Sigmoid colon (tissue), 4 donors: Measurements from ENCODE around the gene PDE6D.

Experiments used
- POLR2A ChIP-seq, 2 donors: fragments of 450-650 bp; IDR thresholded peaks; one replicate each; pipeline ENCODE4 v1.6.1; 2016; ENCODE audit warnings: antibody characterized with exemption in 2 of 2, mild to moderate bottlenecking in 2 of 2, moderate library complexity in 2 of 2
- POLR2AphosphoS5 ChIP-seq, 4 donors: sonication (generic); formaldehyde crosslinking; IDR thresholded peaks; one replicate each; pipeline ENCODE4 v1.6.1; 2017; ENCODE audit warnings: antibody characterized with exemption in 4 of 4
- TF ChIP-seq, protein P1 (sequence below), 4 experiments: fragments of 450-650 bp in 3 of 4; fragments of 200-600 bp in 1 of 4; IDR thresholded peaks; one replicate each; pipeline ENCODE4 v1.5.1; 2016 to 2019; ENCODE audit warnings: antibody characterized with exemption in 4 of 4, mild to moderate bottlenecking in 3 of 4, moderate library complexity in 2 of 4

DNA sequence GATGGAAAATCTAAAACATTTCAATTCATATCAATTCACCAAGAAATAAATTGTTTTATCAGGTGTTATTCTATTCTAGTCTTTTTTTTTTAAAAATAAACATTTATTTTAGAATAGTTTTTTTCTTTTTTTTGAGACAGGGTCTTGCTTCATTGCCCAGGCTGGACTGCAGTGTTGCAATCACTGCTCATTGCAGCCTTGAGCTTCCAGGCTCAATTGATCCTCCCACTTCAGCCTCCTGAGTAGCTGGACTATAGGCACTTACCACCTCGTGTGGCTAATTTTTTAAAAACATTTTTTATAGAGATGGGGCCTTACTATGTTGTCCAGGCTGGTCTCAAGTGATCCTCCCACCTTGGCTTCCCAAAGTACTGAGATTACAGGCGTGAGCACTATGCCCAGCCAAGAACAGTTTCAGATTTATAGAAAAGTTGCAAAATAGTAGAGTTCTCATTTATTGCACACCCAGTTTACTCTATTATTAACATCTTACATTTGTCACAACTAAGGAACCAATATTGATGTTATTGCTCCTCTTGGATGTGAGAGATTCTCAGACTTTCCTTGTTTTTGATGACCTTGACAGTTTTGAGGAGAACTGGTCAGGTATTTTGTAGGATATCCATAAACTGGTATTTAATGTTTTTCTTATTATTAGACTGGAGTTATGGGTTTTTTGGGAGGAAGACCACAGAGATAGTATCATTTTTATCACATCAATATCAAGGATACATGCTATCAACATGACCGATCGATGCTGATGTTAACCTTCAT lies 29.9 kb downstream of the PDE6D start:
- TF ChIP-seq, protein P1, sequence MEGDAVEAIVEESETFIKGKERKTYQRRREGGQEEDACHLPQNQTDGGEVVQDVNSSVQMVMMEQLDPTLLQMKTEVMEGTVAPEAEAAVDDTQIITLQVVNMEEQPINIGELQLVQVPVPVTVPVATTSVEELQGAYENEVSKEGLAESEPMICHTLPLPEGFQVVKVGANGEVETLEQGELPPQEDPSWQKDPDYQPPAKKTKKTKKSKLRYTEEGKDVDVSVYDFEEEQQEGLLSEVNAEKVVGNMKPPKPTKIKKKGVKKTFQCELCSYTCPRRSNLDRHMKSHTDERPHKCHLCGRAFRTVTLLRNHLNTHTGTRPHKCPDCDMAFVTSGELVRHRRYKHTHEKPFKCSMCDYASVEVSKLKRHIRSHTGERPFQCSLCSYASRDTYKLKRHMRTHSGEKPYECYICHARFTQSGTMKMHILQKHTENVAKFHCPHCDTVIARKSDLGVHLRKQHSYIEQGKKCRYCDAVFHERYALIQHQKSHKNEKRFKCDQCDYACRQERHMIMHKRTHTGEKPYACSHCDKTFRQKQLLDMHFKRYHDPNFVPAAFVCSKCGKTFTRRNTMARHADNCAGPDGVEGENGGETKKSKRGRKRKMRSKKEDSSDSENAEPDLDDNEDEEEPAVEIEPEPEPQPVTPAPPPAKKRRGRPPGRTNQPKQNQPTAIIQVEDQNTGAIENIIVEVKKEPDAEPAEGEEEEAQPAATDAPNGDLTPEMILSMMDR (IDR thresholded peaks at IDR 0.05): no peak
- no peak for TF ChIP-seq POLR2A (IDR thresholded peaks at IDR 0.05)
- TF ChIP-seq POLR2AphosphoS5 (IDR thresholded peaks at IDR 0.05): no peak
